HG03565 (cell line): Measurements from ENCODE around the gene HM13.
"Not testable (repeated sequence)": the region's sequence is repeated elsewhere in the genome, so short reads cannot be mapped to it uniquely, and the experiment has no call there.

Experiments used
- ATAC-seq: cut with Tn5 transposase; IDR thresholded peaks from one replicate; pipeline ENCODE4 v1.9.1; 2021; ENCODE audit warnings: mild to moderate bottlenecking, moderate library complexity; ENCODE audit not compliant: unreplicated experiment

Gene HM13

GRCh38 chr20:31542201-31542842 lies 28.1 kb downstream of the HM13 start:
- ATAC-seq = no peak

GRCh38 chr20:31542963-31543362 lies 28.7 kb downstream of the HM13 start:
- no peak for ATAC-seq

GRCh38 chr20:31543966-31544598 lies 29.8 kb downstream of the HM13 start:
- ATAC-seq = no peak

- no peak for ATAC-seq
These were observed 30.4 kb downstream of the HM13 start for GRCh38 chr20:31544600-31544999.

- ATAC-seq = not testable (repeated sequence)
These were observed 31.4 kb downstream of the HM13 start for GRCh38 chr20:31545621-31546040.

- ATAC-seq = peak; percentile 69
These were observed 32.9 kb downstream of the HM13 start for GRCh38 chr20:31547017-31547675.

- ATAC-seq = no peak
These were observed 33.6 kb downstream of the HM13 start for GRCh38 chr20:31547720-31548298.

- ATAC-seq = no peak
These were observed 34.7 kb downstream of the HM13 start for GRCh38 chr20:31548820-31549512.

GRCh38 chr20:31549513-31549880 lies 35.3 kb downstream of the HM13 start:
- no peak for ATAC-seq

- ATAC-seq = no peak
These were observed 35.9 kb downstream of the HM13 start for GRCh38 chr20:31550099-31550498.

GRCh38 chr20:31551163-31552081 lies 37.2 kb downstream of the HM13 start:
- no peak for ATAC-seq

GRCh38 chr20:31555203-31555775 lies 41.0 kb downstream of the HM13 start:
- no peak for ATAC-seq

GRCh38 chr20:31559704-31560093 lies 45.5 kb downstream of the HM13 start:
- ATAC-seq = no peak

- ATAC-seq = no peak
These were observed 46.0 kb downstream of the HM13 start for GRCh38 chr20:31560094-31560745.

GRCh38 chr20:31560746-31561598 lies 46.7 kb downstream of the HM13 start:
- no peak for ATAC-seq

GRCh38 chr20:31562241-31562640 lies 48.0 kb downstream of the HM13 start:
- ATAC-seq = no peak

GRCh38 chr20:31564284-31564683 lies 50.0 kb downstream of the HM13 start:
- no peak for ATAC-seq

- no peak for ATAC-seq
These were observed 51.6 kb downstream of the HM13 start for GRCh38 chr20:31565699-31566318.
